Limb (tissue), 2 donors: ENCODE measurements around the gene DUS4L.

Experiments used
- DNase-seq, 2 donors: peaks; one replicate each; pipeline ENCODE4 v3.0.0-alpha.2; 2016; ENCODE audit errors: extremely low spot score in 2 of 2

Gene DUS4L

GRCh38 chr7:107613948-107614347 lies 50.2 kb downstream of the DUS4L start:
- DNase-seq: no peak

GRCh38 chr7:107614425-107614824 lies 50.7 kb downstream of the DUS4L start:
- DNase-seq: no peak

GRCh38 chr7:107615910-107616680 lies 52.3 kb downstream of the DUS4L start:
- DNase-seq: no peak

- no peak for DNase-seq
Observed at GRCh38 chr7:107622429-107622828, 58.7 kb downstream of the DUS4L start.

GRCh38 chr7:107622894-107623293 lies 59.1 kb downstream of the DUS4L start:
- no peak for DNase-seq

- no peak for DNase-seq
Observed at GRCh38 chr7:107627002-107627401, 63.2 kb downstream of the DUS4L start.
